ENCODE results near the gene MRPL17.

MRPL17 gene

GRCh38 chr11:6640036-6640984, 42.8 kb downstream of the MRPL17 start:
- H3K36me3 ChIP-seq (ENCODE audit: control insufficient read depth, insufficient read depth, low read length), result no peaks in the 10 kb centered on the region
- no peak for TF ChIP-seq CTCF (IDR thresholded peaks at IDR 0.05; ENCODE audit: insufficient read depth, low read length, poor library complexity, severe bottlenecking)
- no peak overlapping the region for H3K4me3 ChIP-seq (replicated peaks; ENCODE audit: low read depth, low read length)
- no peak for DNase-seq (ENCODE audit: extremely low read depth, insufficient read length)
- H3K27me3 ChIP-seq (replicated peaks; ENCODE audit: control insufficient read depth, insufficient read depth, low read length), result no peaks in the 10 kb centered on the region

DNA sequence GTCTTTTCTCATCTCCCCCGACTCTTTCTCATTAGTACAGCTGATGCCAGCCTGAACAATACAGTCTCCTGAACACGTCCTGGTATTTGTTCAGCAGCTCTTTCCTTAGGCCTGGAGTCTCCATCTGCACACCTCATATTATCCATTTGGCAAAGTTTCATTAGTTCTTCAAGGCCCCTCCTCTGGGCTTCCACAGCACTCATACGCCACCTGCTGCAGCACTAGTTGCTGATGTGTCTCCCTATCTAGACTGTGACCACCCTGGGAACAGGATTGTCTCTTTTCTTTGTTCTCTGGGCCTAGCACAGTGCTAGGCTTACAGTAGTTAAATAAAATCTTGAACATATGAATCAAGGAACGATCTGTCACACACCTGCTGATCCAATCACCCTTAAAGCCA, 44.7 kb downstream of the MRPL17 start:
- Histone ChIP-seq H3K4me3 (replicated peaks; ENCODE audit: low read depth, low read length) (no peak overlapping the region), H3K27me3 (replicated peaks; ENCODE audit: control insufficient read depth, insufficient read depth, low read length) (no peaks in the 10 kb centered on the region), H3K36me3 (ENCODE audit: control insufficient read depth, insufficient read depth, low read length) (no peaks in the 10 kb centered on the region)
- no peak for TF ChIP-seq CTCF (IDR thresholded peaks at IDR 0.05; ENCODE audit: insufficient read depth, low read length, poor library complexity, severe bottlenecking)
- DNase-seq (ENCODE audit: extremely low read depth, insufficient read length), result no peak

GRCh38 chr11:6637871-6638270, 45.3 kb downstream of the MRPL17 start:
- H3K27me3 ChIP-seq (replicated peaks; ENCODE audit: control insufficient read depth, insufficient read depth, low read length), result no peaks in the 10 kb centered on the region
- no peak for DNase-seq (ENCODE audit: extremely low read depth, insufficient read length)
- no peak for TF ChIP-seq CTCF (IDR thresholded peaks at IDR 0.05; ENCODE audit: insufficient read depth, low read length, poor library complexity, severe bottlenecking)
- no peaks in the 10 kb centered on the region for H3K36me3 ChIP-seq (ENCODE audit: control insufficient read depth, insufficient read depth, low read length)
- no peak overlapping the region for H3K4me3 ChIP-seq (replicated peaks; ENCODE audit: low read depth, low read length)

DNA sequence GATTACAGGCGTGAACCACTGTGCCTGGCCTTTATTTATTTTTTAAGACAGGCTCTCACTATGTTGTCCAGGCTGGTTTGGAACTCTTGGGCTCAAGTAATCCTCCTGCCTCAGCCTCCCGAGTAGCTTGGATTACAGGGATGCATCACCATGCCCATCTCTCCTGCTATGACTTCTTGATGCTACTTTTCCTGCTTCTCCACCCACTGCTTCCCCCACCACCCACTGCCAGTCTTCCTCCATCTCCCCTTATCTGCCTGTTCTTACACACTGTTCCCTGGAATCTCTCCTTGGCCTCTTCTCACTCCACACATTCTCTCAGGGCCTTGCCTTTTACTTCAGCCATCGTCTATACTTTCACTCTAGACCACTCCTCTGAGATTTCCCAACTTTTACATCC, 46.7 kb downstream of the MRPL17 start:
- no peak for DNase-seq (ENCODE audit: extremely low read depth, insufficient read length)
- no peaks in the 10 kb centered on the region for H3K27me3 ChIP-seq (replicated peaks; ENCODE audit: control insufficient read depth, insufficient read depth, low read length)
- H3K4me3 ChIP-seq (replicated peaks; ENCODE audit: low read depth, low read length), result no peak overlapping the region
- no peaks in the 10 kb centered on the region for H3K36me3 ChIP-seq (ENCODE audit: control insufficient read depth, insufficient read depth, low read length)
- no peak for TF ChIP-seq CTCF (IDR thresholded peaks at IDR 0.05; ENCODE audit: insufficient read depth, low read length, poor library complexity, severe bottlenecking)

DNA sequence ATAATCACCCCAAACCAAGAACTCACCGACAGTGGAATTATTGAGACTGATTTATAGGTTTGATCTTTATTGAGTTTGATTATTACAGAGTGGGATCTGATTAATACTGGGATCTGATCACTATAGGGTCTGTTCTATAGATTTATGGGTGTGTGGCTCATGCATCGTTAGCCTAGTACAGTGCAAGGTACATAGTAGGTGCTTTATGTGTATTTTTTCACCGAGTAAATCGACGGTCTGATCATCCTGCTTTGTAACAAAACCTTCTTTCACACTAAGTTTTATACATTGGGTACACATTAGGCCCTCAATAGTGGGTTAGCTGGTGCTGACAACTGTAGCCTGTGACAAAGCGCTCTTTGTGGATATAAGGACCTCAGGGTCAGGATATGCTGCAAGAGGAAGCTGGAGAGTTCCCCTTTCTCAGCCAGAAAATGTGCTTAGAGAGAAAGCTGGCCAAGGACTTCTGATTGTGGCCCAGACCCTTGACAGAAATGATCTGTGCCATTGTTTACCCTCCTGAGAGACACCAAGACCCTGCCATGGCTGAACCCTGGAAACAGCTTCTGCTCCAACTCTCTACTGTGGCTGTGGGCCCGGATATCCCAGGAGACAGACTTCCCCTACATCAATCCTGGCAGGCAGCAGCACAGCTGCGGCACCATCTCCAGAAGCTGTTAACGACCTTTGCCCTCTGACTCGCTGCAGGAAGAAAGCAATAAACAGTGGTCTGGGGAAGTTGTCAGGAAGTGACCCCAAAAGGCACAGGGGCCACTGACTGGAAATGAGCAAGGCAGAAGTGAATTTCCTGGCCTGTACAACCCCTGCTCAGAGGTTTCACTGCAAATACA, 47.8 kb downstream of the MRPL17 start:
- no peaks in the 10 kb centered on the region for H3K36me3 ChIP-seq (ENCODE audit: control insufficient read depth, insufficient read depth, low read length)
- no peak overlapping the region for H3K4me3 ChIP-seq (replicated peaks; ENCODE audit: low read depth, low read length)
- no peak for TF ChIP-seq CTCF (IDR thresholded peaks at IDR 0.05; ENCODE audit: insufficient read depth, low read length, poor library complexity, severe bottlenecking)
- no peaks in the 10 kb centered on the region for H3K27me3 ChIP-seq (replicated peaks; ENCODE audit: control insufficient read depth, insufficient read depth, low read length)
- DNase-seq (ENCODE audit: extremely low read depth, insufficient read length), result no peak
